OCI-LY3 (cell line): ENCODE measurements around the gene SMPDL3A.
"Not testable (repeated sequence)": the region's sequence is repeated elsewhere in the genome, so short reads cannot be mapped to it uniquely, and the experiment has no call there.

ENCODE experiments used
- H2AFZ ChIP-seq: fragments of 200-600, 300-600 bp; shearing (Covaris generic); 2 replicates; pipeline ENCODE4 v1.6.0; 2014; ENCODE audit warnings: antibody characterized with exemption, low read depth, low read length
- H3K27ac ChIP-seq: fragments of 200-600, 300-600 bp; sonication (generic); 2 replicates; pipeline ENCODE4 v1.5.1; 2014; ENCODE audit warnings: mild to moderate bottlenecking, low read length, moderate library complexity, mixed read lengths
- H3K27me3 ChIP-seq: fragments of 200-600, 300-600 bp; sonication (generic); 2 replicates; pipeline ENCODE4 v1.6.1; 2014; ENCODE audit warnings: low read depth, low read length, mixed read lengths
- H3K36me3 ChIP-seq: fragments of 200-600, 300-600 bp; sonication (generic); replicated peaks from 2 replicates; pipeline ENCODE3; 2014; ENCODE audit warnings: low read depth, low read length, mixed read lengths
- H3K4me1 ChIP-seq: fragments of 300-600, 200-600 bp; sonication (generic); 2 replicates; pipeline ENCODE4 v1.6.1; 2014; ENCODE audit warnings: low read length, mixed read lengths
- H3K4me2 ChIP-seq: fragments of 200-600, 300-600 bp; sonication (generic); 2 replicates; pipeline ENCODE4 v1.6.1; 2014; ENCODE audit warnings: low read length, mixed read lengths
- H3K4me3 ChIP-seq: fragments of 300-600, 200-600 bp; sonication (generic); 2 replicates; pipeline ENCODE4 v1.5.1; 2014; ENCODE audit warnings: antibody characterized with exemption, mild to moderate bottlenecking, low read length, moderate library complexity
- H3K79me2 ChIP-seq: fragments of 300-600, 200-600 bp; shearing (Covaris generic); 2 replicates; pipeline ENCODE4 v1.6.1; 2014; ENCODE audit warnings: mild to moderate bottlenecking, low read length, mixed read lengths
- H3K9ac ChIP-seq: fragments of 300-600, 200-600 bp; shearing (Covaris generic); 2 replicates; pipeline ENCODE4 v1.6.0; 2014; ENCODE audit warnings: mild to moderate bottlenecking, low read length, moderate library complexity
- H3K9me3 ChIP-seq: fragments of 200-600, 300-600 bp; shearing (Covaris generic); 2 replicates; pipeline ENCODE4 v1.6.1; 2014; ENCODE audit warnings: low read length, mixed read lengths; ENCODE audit not compliant: insufficient read depth
- H4K20me1 ChIP-seq: fragments of 200-600, 300-600 bp; sonication (generic); 2 replicates; pipeline ENCODE4 v1.6.1; 2016; ENCODE audit warnings: low read length, mixed read lengths; ENCODE audit not compliant: insufficient read depth
- CTCF ChIP-seq: fragments of 200-600, 300-600 bp; sonication (generic); IDR thresholded peaks from 2 replicates; pipeline ENCODE4 v1.5.1; 2014; ENCODE audit warnings: antibody characterized with exemption, low read length, low read depth
- EZH2phosphoT487 ChIP-seq: fragments of 200-600 bp; shearing (Covaris generic); IDR thresholded peaks from 2 replicates; pipeline ENCODE4 v1.6.1; 2018; ENCODE audit warnings: antibody characterized with exemption, mixed run types, low read depth

Gene SMPDL3A

GRCh38 chr6:122746688-122747087 is 42.4 kb upstream of the SMPDL3A start:
- Histone ChIP-seq H3K9me3 (no peaks in the 10 kb centered on the region), H3K79me2 (no peaks in the 10 kb centered on the region), H3K4me3 (no peak overlapping the region), H3K4me1 (peaks cover 8% of the 10 kb centered on the region; the same call in 1 of the 2 replicates), H3K27me3 (no peaks in the 10 kb centered on the region), H3K27ac (no peak overlapping the region), H3K36me3 (no peaks in the 10 kb centered on the region), H2AFZ (no peak overlapping the region), H4K20me1 (no peaks in the 10 kb centered on the region), H3K4me2 (no peak overlapping the region), H3K9ac (no peak overlapping the region)
- TF ChIP-seq EZH2phosphoT487 (no peak), CTCF (no peak)

GRCh38 chr6:122747573-122747972 is 41.5 kb upstream of the SMPDL3A start:
- Histone ChIP-seq H3K4me3 (peak overlapping the region; percentile 37; the same call in 1 of the 2 replicates), H2AFZ (no peak overlapping the region; the same call in 1 of the 2 replicates), H3K27ac (no peak overlapping the region), H4K20me1 (no peaks in the 10 kb centered on the region), H3K9me3 (no peaks in the 10 kb centered on the region), H3K79me2 (no peaks in the 10 kb centered on the region), H3K4me2 (peak overlapping the region; percentile 28; the same call in 1 of the 2 replicates), H3K9ac (no peak overlapping the region), H3K4me1 (peaks cover 8% of the 10 kb centered on the region; the same call in 1 of the 2 replicates), H3K36me3 (no peaks in the 10 kb centered on the region), H3K27me3 (no peaks in the 10 kb centered on the region)
- TF ChIP-seq EZH2phosphoT487 (no peak), CTCF (no peak)

GRCh38 chr6:122748945-122749344 is 40.1 kb upstream of the SMPDL3A start:
- H3K27ac ChIP-seq, H3K27me3 ChIP-seq, H3K4me3 ChIP-seq, H3K4me1 ChIP-seq, H3K4me2 ChIP-seq, H4K20me1 ChIP-seq, H3K79me2 ChIP-seq, H3K9me3 ChIP-seq, H3K9ac ChIP-seq, H2AFZ ChIP-seq, H3K36me3 ChIP-seq: not testable (repeated sequence)

GRCh38 chr6:122749451-122750050 is 39.5 kb upstream of the SMPDL3A start:
- H3K27me3 ChIP-seq, result no peaks in the 10 kb centered on the region

More at GRCh38 chr6:122749451-122750050, 39.5 kb upstream of the SMPDL3A start:
- H4K20me1 ChIP-seq, result no peaks in the 10 kb centered on the region
- peaks cover 8% of the 10 kb centered on the region; the same call in 1 of the 2 replicates for H3K4me1 ChIP-seq
- H3K27ac ChIP-seq, result no peak overlapping the region
- no peak overlapping the region for H3K4me3 ChIP-seq
- no peak overlapping the region for H3K9ac ChIP-seq
- no peak overlapping the region for H2AFZ ChIP-seq
- TF ChIP-seq EZH2phosphoT487 (no peak), CTCF (no peak)
- no peaks in the 10 kb centered on the region for H3K79me2 ChIP-seq
- H3K4me2 ChIP-seq, result no peak overlapping the region
- no peaks in the 10 kb centered on the region for H3K9me3 ChIP-seq
- no peaks in the 10 kb centered on the region for H3K36me3 ChIP-seq
